ENCODE measurements around the gene ITPR2. TPM values are rescaled to one million over a fixed set of nuclear protein-coding genes. Genes with fewer than 3 reads are reported as not detected.

The ITPR2 gene
- total and polyA plus RNA-seq, 2 of the 13 experiments (the other 11 are each of a cell fraction or from before 2014, with no cell fraction given), result 31.9 to 81.9 TPM

GRCh38 chr12:26767116-26767515 is 65.9 kb downstream of the ITPR2 start:
- Histone ChIP-seq H4K20me1 (ENCODE audit: insufficient read depth, low read length) (no peaks in the 10 kb centered on the region), H3K4me3 (replicated peaks in 1 of 3; ENCODE audit: insufficient read depth in 1 of 3, low read depth in 2 of 3, low read length in 3 of 3) (no peak overlapping the region), H3K4me1 (ENCODE audit: insufficient read depth, low read length) (peaks cover 88% of the 10 kb centered on the region), H2AFZ (ENCODE audit: low read length) (no peak overlapping the region), H3K79me2 (ENCODE audit: insufficient read depth, low read length) (peaks cover 62% of the 10 kb centered on the region), H3K4me2 (ENCODE audit: low read depth, low read length) (0 out of 2 replicates have a peak overlapping the region, but pooled peaks have one; percentile 9), H3K27ac (ENCODE audit: extremely low read length, insufficient read depth, low read length) (peak overlapping the region; percentile 59), H3K27me3 (ENCODE audit: control insufficient read depth in 1 of 2, insufficient read depth in 2 of 2, low read length in 2 of 2) (no peaks in the 10 kb centered on the region), H3K36me3 (replicated peaks in 1 of 2; ENCODE audit: control insufficient read depth in 1 of 2, insufficient read depth in 2 of 2, low read length in 2 of 2) (peaks cover 0 to 3% of the 10 kb centered on the region in 2 experiments; a peak in 4 of 5 replicates), H3K9me3 (ENCODE audit: low read length) (peaks cover 4% of the 10 kb centered on the region), H3K9ac (ENCODE audit: insufficient read depth, low read depth, low read length) (no peak overlapping the region)
- ChIA-PET CTCF (ENCODE audit: low intra/inter-chr PET ratio, low total read pairs) (no interaction called here), POLR2A (interaction anchor here (0.8 to 6.6 kb wide), 8 partner anchors 9 to 65 kb away, joined by 3 to 78 read pairs (median 4); partner anchors contain the start of gene ITPR2)
- peak; percentile 56 for ATAC-seq
- peak; percentile 4 for FAIRE-seq
- intact Hi-C loops (cut with micrococcal nuclease; ENCODE audit: unreplicated experiment), result loop anchor here (10.0 kb wide), 1 partner anchor 52 kb away; no protein-coding TSS in a partner anchor
- BruUV-seq (replicated peaks), result no TSS peak
- peak; percentile 67 for DNase-seq (ENCODE audit: low spot score)
- 87% methylated on average over 1 of the region's 1 CpG for WGBS (ENCODE audit: low lambda C conversion rate)
- in situ Hi-C loops (cut with HindIII; ENCODE audit: extremely low pct_ligation_motif_present, low pct_unique_long_range_greater_than_20kb), result no loop called here
- no peak for TF ChIP-seq ZNF782 (CRISPR knock-in tag; IDR thresholded peaks at IDR 0.05; ENCODE audit: borderline replicate concordance)
- 0 out of 2 replicates have a peak, but pooled peaks have one; percentile 34 for TF ChIP-seq ZBTB7B (CRISPR knock-in tag; IDR thresholded peaks at IDR 0.05)
- no peak for TF ChIP-seq ETV6 (CRISPR knock-in tag; conservative IDR thresholded peaks at IDR 0.05)
- peak; percentile 38; the same call in 1 of the 2 replicates for TF ChIP-seq MED1 (CRISPR knock-in tag; IDR thresholded peaks at IDR 0.05)
- TF ChIP-seq ARID5B (CRISPR knock-in tag; IDR thresholded peaks at IDR 0.05), result peak; percentile 37; the same call in 1 of the 2 replicates
- TF ChIP-seq MIER2 (CRISPR knock-in tag; IDR thresholded peaks at IDR 0.05), result no peak
- 0 out of 2 replicates have a peak, but pooled peaks have one; percentile 31 for TF ChIP-seq SIX4 (CRISPR knock-in tag; IDR thresholded peaks at IDR 0.05)
- TF ChIP-seq SOX5 (CRISPR knock-in tag; IDR thresholded peaks at IDR 0.05; ENCODE audit: borderline replicate concordance), result 0 out of 2 replicates have a peak, but pooled peaks have one; percentile 27
- no peak for TF ChIP-seq SOX13 (IDR thresholded peaks at IDR 0.05)
- TF ChIP-seq SOX13 (CRISPR knock-in tag; conservative IDR thresholded peaks at IDR 0.05 in 1 of 2, IDR thresholded peaks at IDR 0.05 in 1 of 2), result peak in 1 of 2 experiments; percentile 15; a peak in 1 of 4 replicates
- TF ChIP-seq ETV5 (CRISPR knock-in tag; IDR thresholded peaks at IDR 0.05; ENCODE audit: borderline replicate concordance), result peak; percentile 51; the same call in 1 of the 2 replicates
- TF ChIP-seq JARID2 (CRISPR knock-in tag; IDR thresholded peaks at IDR 0.05; ENCODE audit: insufficient replicate concordance), result no peak
- peak; percentile 18; the same call in 1 of the 2 replicates for TF ChIP-seq RCOR2 (CRISPR knock-in tag; IDR thresholded peaks at IDR 0.05)
- TF ChIP-seq ZNF33A (CRISPR knock-in tag; IDR thresholded peaks at IDR 0.05; ENCODE audit: borderline replicate concordance), result no peak
- no peak for TF ChIP-seq ZFP82 (CRISPR knock-in tag; IDR thresholded peaks at IDR 0.05; ENCODE audit: borderline replicate concordance)
- 0 out of 2 replicates have a peak, but pooled peaks have one; percentile 38 for TF ChIP-seq FOXO1 (CRISPR knock-in tag; IDR thresholded peaks at IDR 0.05)
- peak; percentile 56 for TF ChIP-seq CTCF (CRISPR knock-in tag; IDR thresholded peaks at IDR 0.05)
- TF ChIP-seq ZNF547 (CRISPR knock-in tag; IDR thresholded peaks at IDR 0.05), result no peak
- no peak for TF ChIP-seq ZNF235 (CRISPR knock-in tag; IDR thresholded peaks at IDR 0.05; ENCODE audit: borderline replicate concordance)
- no peak for TF ChIP-seq SP2 (CRISPR knock-in tag; IDR thresholded peaks at IDR 0.05)
